GM12873 (cell line): Measurements from ENCODE around the gene ZNF221.

Experiments used
- TF ChIP-seq, protein P1 (sequence below): IDR thresholded peaks from 2 replicates; pipeline ENCODE4 v1.5.1; 2012; ENCODE audit warnings: low read depth, mild to moderate bottlenecking, moderate library complexity, low read length, control low read depth; ENCODE audit not compliant: insufficient read depth; ENCODE audit errors: missing control alignments

The ZNF221 gene

DNA sequence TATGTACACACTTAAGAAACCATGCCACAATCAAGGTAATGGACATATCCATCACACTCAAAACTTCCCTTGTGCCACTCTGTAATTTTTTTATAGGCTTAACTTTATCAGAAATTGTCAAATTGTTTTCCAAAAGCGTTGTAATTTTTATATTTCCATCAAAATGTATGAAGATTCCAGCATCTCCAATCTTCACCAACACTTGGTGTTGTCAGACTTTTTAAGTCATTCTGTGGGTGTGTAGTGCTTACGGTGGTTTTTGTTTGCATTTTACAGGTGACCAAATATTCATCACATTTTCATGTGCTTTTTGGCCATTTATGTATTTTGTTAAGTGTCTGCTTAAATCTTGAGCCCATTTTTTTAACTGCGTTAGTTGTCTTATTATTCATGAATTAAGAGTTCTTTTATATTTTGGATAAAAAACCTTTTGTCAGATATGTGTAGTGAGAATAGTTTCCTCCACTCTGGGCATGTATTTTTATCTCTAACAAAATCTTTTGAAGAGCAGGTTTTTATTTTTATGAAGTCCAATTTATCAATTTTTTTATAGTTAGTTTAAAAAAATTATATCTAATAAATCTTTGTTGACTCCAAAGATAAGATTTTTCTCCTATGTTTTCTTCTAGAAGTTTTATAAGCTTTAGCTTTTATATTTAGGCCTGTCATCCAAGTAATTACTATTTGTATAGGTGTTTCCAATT lies 11.3 kb upstream of the ZNF221 start:
- TF ChIP-seq, protein P1, sequence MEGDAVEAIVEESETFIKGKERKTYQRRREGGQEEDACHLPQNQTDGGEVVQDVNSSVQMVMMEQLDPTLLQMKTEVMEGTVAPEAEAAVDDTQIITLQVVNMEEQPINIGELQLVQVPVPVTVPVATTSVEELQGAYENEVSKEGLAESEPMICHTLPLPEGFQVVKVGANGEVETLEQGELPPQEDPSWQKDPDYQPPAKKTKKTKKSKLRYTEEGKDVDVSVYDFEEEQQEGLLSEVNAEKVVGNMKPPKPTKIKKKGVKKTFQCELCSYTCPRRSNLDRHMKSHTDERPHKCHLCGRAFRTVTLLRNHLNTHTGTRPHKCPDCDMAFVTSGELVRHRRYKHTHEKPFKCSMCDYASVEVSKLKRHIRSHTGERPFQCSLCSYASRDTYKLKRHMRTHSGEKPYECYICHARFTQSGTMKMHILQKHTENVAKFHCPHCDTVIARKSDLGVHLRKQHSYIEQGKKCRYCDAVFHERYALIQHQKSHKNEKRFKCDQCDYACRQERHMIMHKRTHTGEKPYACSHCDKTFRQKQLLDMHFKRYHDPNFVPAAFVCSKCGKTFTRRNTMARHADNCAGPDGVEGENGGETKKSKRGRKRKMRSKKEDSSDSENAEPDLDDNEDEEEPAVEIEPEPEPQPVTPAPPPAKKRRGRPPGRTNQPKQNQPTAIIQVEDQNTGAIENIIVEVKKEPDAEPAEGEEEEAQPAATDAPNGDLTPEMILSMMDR, result no peak

DNA sequence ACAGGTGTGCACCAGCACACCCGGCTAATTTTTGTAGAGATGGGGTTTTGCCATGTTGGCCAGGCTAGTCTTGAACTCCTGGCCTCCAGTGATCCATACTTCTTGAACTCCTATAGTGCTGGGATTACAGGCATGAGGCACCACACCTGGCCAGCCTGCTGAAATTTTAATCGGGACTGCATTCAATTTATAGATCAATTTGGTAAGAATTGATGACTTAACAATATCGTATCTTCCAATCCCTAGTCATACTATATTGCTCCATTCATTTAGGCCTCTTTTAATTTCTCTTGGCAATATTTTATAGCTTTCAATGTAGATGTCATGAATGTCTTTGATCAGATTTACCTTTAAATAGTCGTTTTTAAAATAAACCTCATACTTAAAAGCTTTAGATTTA lies 10.3 kb upstream of the ZNF221 start:
- TF ChIP-seq, protein P1, result no peak

- TF ChIP-seq, protein P1, result no peak
Measured at GRCh38 chr19:43941209-43941608, 9.8 kb upstream of the ZNF221 start.

DNA sequence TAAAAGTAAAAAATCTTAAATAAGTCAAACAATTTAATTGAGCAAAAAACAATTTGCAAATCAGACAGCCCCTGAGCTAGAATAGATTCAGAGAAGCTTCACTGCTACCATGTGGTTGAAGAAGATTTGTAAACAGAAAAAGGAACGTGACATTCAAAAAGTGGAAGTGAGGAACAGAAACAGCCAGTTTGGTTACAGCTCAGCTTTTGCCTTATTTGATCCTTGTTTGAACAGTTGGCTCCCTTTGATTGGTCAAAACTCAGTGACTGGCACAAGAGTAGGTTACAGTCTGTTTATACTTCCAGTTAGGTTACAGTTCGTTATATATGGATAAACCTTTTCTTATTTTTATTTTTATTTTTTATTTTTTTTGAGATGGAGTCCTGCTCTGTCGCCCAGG lies 5.8 kb downstream of the ZNF221 start:
- TF ChIP-seq, protein P1, result no peak

GRCh38 chr19:43957891-43958290 lies 6.9 kb downstream of the ZNF221 start:
- TF ChIP-seq, protein P1, result no peak

GRCh38 chr19:43960411-43960810 lies 9.4 kb downstream of the ZNF221 start:
- TF ChIP-seq, protein P1, result no peak

DNA sequence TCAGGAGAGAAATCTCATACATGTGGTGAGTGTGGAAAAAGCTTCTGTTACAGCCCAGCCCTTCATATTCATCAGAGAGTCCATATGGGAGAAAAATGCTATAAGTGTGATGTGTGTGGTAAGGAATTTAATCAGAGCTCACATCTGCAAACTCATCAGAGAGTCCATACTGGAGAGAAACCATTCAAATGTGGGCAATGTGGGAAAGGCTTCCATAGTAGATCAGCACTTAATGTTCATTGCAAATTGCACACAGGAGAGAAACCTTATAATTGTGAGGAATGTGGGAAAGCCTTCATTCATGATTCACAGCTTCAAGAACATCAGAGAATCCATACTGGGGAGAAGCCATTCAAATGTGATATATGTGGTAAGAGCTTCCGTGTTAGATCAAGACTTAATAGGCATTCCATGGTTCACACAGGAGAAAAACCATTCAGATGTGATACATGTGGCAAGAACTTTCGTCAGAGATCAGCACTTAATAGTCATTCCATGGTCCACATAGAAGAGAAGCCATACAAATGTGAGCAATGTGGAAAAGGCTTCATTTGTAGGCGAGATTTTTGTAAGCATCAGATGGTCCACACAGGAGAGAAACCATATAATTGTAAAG lies 15.2 kb downstream of the ZNF221 start:
- TF ChIP-seq, protein P1, result no peak
